Measurements from ENCODE around the gene RPS21.

The RPS21 gene

GRCh38 chr20:62354031-62354808, 32.7 kb upstream of the RPS21 start:
- no peak for DNase-seq (ENCODE audit: low read depth, low spot score)

- DNase-seq (ENCODE audit: low read depth, low spot score) = no peak
Observed at GRCh38 chr20:62354811-62355341, 32.0 kb upstream of the RPS21 start.

- peak; percentile 89 for DNase-seq (ENCODE audit: low read depth, low spot score)
Observed at GRCh38 chr20:62355516-62355877, 31.4 kb upstream of the RPS21 start.

- DNase-seq (ENCODE audit: low read depth, low spot score) = peak; percentile 58
Observed at GRCh38 chr20:62355878-62356588, 30.9 kb upstream of the RPS21 start.

GRCh38 chr20:62356589-62357186, 30.2 kb upstream of the RPS21 start:
- DNase-seq (ENCODE audit: low read depth, low spot score) = no peak

- DNase-seq (ENCODE audit: low read depth, low spot score) = peak; percentile 91
Observed at GRCh38 chr20:62357187-62357667, 29.7 kb upstream of the RPS21 start.

GRCh38 chr20:62357681-62358080, 29.2 kb upstream of the RPS21 start:
- DNase-seq (ENCODE audit: low read depth, low spot score) = no peak

- DNase-seq (ENCODE audit: low read depth, low spot score) = no peak
Observed at GRCh38 chr20:62358171-62359042, 28.5 kb upstream of the RPS21 start.

- no peak for DNase-seq (ENCODE audit: low read depth, low spot score)
Observed at GRCh38 chr20:62359043-62359490, 27.8 kb upstream of the RPS21 start.

- peak; percentile 50 for DNase-seq (ENCODE audit: low read depth, low spot score)
Observed at GRCh38 chr20:62359491-62360121, 27.3 kb upstream of the RPS21 start.

- DNase-seq (ENCODE audit: low read depth, low spot score) = no peak
Observed at GRCh38 chr20:62360854-62361798, 25.8 kb upstream of the RPS21 start.

GRCh38 chr20:62361799-62362589, 24.9 kb upstream of the RPS21 start:
- DNase-seq (ENCODE audit: low read depth, low spot score) = no peak

- no peak for DNase-seq (ENCODE audit: low read depth, low spot score)
Observed at GRCh38 chr20:62362590-62362940, 24.3 kb upstream of the RPS21 start.

- no peak for DNase-seq (ENCODE audit: low read depth, low spot score)
Observed at GRCh38 chr20:62362991-62363919, 23.6 kb upstream of the RPS21 start.

GRCh38 chr20:62363920-62364851, 22.7 kb upstream of the RPS21 start:
- peak; percentile 57 for DNase-seq (ENCODE audit: low read depth, low spot score)

- DNase-seq (ENCODE audit: low read depth, low spot score) = no peak
Observed at GRCh38 chr20:62364911-62365736, 21.8 kb upstream of the RPS21 start.
